Measurements from ENCODE around the gene HHIPL1.

GRCh38 chr14:99717682-99718013, 72.7 kb downstream of the HHIPL1 start:
- TF ChIP-seq EZH2 (IDR thresholded peaks at IDR 0.05; ENCODE audit: insufficient read depth, low read length) (no peak), CTCF (IDR thresholded peaks at IDR 0.05; ENCODE audit: insufficient read depth, low read depth, low read length) (no peak)
